Stimulated activated CD8-positive, alpha-beta memory T cell treated with anti-CD3 and anti-CD28 coated beads, Interleukin-7, amount 100 ng/mL, for 48 hours (primary cell): ENCODE data around the gene RWDD2A.
"Not testable (repeated sequence)": the region's sequence is repeated elsewhere in the genome, so short reads cannot be mapped to it uniquely, and the experiment has no call there.

Experiments
- DNase-seq, 2 donors: peaks; one replicate each; pipeline ENCODE4 v3.0.0-alpha.2; 2020; ENCODE audit warnings: low read depth in 1 of 2; ENCODE audit errors: extremely low read depth in 1 of 2

The RWDD2A gene

DNA sequence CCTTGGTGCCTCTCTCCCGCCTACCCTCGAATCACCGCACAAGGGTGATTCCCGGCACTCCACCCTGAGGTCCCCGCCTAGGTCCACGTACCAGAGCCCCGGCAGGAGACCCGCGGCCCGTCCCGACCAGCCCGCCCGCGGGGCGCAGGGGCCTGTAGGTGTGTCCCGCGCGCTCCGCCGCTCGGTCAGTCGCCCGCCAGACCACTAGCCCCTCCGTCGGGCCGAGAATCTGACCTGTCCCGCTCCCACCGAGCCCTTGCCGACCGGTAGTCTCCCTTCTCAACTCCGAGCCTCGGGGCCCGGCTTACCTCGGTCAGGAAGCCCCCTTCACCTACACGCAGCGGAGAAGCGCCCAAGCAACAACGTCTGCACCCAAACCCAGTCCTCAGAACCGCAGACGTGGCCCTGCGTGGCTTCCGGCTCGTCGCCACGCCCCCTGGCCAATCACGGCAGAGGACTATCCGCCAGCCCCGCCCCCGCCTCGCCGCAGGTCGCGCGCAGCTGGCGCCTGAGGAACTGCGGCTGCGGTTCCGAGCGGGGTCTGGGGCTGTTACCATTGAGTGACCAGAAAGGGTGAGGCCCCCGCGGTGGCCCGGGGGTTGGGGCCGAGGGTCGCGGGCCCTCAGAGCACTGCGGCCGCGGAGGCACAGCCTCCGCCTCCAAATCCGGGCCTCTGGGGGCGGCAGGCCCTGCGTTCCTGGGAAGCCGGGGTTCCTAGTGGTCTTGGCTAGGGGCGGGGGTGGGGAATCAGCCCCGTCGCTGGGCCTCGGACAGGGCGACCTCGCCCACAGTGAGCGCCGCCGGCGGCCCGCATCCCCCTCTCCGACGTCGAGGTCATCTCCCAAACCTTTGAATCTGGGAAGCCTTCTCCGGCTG, at the start of gene RWDD2A, which contains the start of gene PGM3:
Gene RWDD2A (plus strand): TSS at position 487 of the 876 bp plus-strand sequence. CDS start 1,095 bp downstream, outside the sequence.
Gene PGM3 (minus strand): TSS at position 395 of the 876 bp plus-strand sequence. CDS start 2,253 bp downstream, outside the sequence.
- DNase-seq, result peak; percentile 80 to 81

DNA sequence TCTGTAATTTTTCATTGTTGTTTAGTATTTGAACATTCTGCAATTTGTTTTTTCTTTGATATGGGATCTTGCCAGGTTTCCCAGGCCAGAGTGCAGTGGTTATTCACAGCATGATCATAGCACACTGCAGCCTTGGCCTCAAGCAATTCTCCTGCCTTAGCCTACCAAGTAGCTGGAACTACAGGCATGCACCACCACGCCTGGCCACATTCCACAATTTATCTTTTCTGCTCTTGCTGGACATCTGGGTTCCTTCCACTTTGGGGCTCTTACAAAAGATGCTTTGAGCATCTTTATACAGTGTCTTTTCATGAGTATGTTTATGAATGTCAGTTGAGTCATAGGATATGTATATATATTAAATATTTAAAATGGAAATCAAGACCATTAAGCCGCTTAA, 42.0 kb upstream of the RWDD2A start:
- DNase-seq, result no peak

DNA sequence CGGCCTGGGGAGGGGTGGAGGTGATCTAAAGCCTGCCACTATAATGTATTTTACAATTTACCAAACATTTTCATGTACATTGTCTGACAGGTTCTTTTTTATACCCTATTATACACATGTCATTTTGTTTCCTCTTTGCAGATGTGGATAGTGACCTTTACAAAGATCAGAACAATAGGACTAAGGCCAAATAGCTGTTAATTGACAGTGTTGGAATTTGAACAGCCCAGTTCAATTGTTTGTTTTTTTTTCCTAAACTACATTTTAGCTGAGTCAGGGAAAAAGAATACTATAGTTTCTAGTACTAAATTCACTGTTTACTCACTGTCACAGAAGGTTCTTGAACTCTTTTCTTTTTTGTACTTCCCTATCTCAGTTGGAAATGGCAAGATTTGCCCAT, 40.2 kb upstream of the RWDD2A start:
- no peak for DNase-seq

DNA sequence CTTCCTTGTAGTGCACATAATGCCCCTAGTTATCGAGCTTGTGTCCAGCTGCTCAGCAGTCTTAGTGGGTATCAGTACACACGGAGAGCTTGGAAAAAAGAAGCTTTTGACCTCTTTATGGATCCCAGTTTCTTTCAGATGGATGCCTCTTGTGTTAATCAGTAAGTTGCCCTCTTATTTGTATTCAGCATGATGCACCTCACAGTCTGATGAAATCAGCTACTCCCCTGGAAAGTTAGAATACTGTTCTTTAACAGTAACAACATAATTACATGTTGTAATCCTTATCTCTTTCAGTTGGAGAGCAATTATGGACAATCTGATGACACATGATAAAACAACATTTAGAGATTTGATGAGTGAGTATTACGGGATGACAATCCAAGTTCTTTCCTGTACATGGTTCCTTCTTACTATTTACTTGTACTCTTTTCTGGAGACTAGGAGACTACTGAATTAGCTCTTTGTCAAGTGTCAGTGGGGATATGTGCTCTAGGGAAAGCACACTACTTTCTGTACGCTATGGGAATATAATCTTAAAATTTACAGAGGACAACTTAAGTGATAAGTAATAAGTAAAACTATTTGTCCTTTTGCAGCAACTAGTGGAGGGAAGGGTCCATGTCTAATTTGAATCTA, 39.2 kb upstream of the RWDD2A start:
- DNase-seq, result no peak

DNA sequence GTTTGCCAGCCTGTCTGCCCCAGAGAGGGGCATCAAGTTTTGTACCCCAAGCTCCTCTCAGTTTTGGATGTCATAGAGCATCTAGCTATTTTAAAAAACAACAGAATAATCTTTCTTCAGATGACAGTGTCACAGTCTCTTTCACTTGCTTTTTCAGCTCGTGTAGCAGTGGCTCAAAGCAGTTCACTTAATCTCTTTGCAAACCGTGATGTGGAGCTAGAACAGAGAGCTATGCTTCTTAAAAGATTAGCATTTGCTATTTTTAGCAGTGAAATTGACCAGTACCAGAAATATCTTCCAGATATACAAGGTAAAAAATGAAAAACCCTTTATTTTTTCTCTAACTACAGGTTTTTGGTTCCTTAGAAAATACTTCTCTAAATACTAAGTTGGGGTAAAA, 37.4 kb upstream of the RWDD2A start:
- no peak for DNase-seq

DNA sequence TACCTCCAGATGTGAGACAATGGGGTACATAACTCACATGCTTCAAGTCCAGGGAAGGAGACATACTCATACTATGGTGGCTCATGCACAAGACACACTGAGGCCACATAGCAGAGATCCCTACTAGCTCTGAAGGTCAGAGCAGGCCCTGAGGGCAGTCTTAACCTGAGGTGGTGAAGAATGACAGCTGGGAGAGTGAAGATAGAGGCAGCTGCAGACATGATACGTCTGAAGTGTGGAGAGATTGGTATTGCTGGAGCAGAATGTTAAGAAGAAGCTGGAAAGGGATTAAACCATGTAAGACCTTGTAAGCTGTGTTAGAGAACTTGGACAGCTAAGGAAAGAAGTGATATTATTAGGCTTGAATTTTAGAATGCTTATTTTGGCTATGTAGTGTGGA, 33.0 kb upstream of the RWDD2A start:
- no peak for DNase-seq

DNA sequence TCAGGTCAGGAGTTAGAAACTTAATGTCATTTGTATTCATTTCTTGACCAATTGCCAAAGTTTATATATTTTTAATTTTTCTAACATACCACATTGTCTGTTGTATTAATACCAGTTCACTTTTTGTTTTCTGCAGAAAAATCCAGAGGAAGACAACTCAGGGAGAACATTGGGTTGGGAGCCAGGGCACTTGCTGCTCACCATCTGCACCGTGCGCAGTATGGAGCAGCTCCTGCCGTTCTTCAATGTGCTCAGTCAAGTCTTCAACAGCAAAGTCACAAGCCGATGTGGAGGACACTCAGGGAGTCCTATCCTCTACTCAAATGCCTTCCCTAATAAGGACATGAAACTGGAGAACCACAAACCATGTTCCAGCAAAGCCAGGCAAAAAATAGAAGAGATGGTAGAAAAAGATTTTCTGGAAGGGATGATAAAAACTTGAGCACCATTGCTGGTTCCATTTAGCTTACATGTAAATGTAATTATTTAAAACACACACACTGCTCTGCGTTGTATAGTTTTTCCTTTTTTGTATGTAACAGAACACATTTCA, 25.4 kb upstream of the RWDD2A start:
- no peak for DNase-seq

DNA sequence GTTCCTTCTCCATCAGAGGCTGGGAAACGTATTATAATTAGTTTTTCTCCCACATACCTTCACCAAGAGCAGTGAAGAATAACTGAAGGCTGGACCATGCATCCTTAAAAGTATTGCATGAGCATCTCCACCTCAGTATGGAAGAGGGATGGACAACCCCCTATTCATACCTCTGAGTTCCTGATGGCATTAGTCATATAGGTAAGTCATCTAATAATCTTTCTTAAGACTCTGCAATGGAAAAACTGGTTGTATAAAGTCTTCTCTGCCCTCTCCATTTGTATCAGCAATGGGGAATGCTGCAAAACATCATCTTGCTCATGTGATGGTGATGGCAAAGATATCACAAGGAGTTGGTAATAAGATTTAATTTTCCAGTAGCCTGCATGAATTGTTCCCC, 24.6 kb upstream of the RWDD2A start:
- no peak for DNase-seq

DNA sequence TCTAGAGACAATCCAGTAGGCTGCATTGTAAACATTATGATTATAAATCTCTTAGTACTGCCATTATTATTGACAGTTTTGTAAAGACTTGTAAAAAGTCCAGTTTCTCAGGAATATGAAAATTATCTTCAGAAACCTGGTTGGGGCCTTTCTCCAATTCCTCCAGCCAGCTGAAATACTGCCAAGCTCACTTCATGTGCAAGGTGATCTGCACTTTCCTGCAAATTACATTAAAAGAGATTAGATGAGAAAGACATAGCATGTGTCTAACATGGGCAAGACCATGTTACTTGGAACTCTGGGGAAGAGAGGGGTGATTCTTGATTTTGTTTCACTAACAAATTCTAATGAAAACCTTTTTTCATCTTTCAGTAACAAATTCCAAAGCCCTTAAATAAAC, 24.1 kb upstream of the RWDD2A start:
- DNase-seq, result no peak

DNA sequence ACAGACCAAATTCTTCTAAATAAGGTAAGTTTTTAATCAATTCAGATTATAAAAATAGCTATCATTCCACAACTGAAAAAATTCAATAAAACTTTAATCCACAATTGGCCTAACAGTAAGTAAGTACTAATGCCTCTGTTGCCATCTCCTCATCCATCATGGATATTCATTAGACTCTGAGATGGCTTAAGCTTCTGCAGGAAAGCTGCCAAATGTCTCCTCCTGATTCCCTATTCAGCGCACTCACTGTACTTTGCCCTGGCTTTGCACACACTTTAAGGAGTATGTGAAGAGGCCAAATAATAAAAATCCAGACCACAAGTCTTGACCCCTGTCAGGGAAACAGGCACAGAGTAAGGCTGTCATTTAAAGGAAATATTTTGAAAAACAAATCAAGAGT, 23.6 kb upstream of the RWDD2A start:
- no peak for DNase-seq

DNA sequence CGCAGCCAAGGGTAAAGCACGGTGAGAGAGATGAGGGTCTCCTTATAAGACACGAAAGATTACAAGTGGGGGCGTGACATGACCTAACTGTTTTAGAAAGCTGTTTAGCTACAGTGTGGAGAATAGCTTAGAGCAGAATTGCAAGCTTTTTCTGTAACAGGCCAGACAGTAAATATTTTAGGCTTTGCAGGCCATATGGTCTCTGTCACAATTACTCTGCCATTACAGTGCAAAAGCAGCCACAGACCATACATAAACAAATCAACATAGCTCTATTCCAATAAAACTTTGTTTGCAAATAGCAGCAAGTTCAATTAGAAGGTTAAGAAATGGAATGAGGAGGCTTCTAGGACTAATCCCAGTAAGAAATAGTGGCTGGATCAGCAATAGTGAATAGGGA, 16.9 kb upstream of the RWDD2A start:
- DNase-seq, result no peak

DNA sequence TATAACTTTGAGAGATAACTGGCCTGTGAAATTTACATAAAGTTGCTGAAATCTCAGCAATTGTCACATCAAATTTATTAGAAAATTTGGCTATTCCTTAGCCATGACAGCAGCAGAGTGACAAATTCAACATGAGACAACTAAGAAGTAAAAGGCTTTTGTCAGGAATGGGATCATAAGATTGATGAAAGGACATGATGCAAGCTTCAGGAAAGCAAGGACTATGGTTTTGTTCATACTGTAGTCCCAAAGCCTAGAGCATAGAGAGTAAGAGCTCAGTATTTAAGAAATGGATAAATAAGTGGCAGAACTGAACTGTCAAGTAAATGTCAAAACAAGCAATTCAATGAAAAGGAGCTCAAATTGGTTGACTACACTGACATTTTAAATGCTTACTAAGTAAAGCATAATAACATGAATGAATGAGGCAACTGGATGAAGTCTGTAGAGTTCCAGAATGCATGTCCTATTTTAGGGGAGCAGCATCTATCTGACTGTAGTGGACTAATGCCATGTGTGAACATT, 12.7 kb upstream of the RWDD2A start:
- DNase-seq, result no peak

DNA sequence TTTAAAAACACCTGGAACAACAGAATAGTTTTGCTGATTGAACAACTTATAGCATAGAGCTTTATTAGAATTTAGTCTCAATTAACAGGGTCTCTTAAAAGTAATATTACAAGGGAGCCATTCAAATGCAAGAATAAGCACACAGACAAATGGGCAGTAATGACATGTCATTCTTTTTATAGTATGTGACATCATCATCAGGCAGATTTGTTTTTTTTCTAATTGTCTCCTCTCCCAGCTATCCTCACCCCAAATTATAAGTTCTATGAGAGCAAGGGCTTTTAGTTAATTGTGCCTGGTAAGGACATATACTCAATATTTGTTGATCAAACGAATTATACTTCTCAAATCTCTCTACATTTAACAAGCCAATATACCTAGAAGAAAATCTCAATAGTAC, 11.0 kb upstream of the RWDD2A start:
- DNase-seq, result no peak

DNA sequence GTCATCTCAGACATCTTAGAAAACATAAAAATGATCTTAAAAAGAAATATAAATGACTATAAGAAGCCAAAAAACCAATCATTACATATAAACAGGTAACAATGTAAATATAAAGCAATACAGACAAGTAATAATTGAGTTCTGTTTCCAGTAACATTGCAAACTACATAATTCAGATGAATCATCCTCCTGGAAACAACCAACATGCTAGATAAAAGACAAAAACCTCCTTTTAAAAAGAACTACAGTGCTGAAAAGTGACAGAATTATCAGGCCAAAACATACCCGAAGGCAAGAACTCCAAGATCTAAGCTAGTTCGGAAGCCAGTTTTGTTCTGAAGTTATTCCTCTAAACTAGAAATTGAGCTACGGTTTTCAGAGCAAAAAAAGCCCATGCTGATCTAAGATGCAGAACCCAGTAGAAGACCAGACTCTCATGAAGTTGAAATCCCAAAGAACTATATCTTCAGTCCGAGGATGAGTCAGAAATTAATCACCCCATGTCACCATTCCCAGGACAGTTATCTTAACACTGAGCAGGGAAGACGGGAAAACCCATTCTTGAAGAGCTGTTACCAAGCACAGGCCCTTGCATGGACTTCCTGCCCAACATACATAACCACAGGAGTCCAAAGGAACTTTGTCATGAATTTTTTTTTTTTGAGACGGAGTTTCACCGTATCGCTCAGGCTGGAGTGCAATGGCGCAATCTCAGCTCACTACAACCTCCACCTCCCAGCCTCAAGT, 9.9 kb upstream of the RWDD2A start:
- DNase-seq, result no peak

DNA sequence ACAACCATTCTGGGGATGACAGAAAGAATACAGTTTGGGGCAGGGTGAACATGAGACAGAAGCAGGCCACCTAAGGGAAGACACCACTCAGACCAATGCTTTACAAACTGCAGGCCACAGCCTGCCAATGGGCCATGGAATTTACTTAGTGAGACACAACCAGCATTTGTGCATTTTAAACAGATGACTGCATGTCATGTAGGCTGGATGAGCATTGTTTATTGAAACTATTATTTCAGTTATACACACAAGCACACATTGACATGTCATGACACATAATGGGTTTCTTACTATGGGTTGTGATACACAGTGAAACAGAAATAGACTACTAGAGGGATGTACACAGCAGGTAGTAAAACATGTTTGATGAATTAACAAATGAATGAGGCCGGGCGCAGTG, 8.1 kb upstream of the RWDD2A start:
- DNase-seq, result no peak

DNA sequence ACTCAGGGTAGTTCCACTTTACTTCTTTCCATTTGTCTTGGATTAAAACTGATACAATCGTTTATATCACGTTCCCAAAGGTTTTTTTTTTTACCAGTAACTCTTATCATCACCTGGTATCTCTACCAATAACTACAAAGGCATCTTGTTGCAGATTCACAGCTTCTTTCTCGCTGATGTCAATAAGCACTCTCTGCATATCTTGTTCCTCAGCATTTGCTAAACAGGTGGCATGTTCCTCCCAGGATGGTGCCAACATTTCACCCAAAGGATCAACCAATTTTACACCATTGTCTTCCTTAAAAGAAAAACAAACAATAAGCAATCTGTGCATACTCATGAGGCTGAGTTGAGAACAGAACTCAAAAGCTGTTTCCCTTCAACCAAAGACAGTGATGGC, 4.7 kb upstream of the RWDD2A start:
- no peak for DNase-seq

DNA sequence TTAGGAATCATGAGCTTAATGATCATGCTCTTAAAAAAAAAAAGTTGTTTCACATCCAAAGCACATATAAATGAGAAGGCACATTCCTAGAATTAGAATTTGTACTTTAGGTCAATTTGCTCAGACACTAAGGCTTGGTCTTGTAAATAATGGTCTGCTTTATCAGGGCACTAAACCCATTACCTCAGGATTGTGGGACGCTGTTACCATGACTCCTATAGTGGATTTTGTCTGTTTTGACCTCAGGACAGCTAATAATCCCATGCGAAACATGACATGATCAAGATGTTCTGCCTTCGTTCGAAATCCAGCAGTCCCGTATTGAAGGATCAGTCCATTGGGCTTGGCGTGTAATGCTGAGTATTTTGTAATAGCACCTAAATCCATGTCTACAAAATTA, 2.5 kb upstream of the RWDD2A start:
- no peak for DNase-seq

DNA sequence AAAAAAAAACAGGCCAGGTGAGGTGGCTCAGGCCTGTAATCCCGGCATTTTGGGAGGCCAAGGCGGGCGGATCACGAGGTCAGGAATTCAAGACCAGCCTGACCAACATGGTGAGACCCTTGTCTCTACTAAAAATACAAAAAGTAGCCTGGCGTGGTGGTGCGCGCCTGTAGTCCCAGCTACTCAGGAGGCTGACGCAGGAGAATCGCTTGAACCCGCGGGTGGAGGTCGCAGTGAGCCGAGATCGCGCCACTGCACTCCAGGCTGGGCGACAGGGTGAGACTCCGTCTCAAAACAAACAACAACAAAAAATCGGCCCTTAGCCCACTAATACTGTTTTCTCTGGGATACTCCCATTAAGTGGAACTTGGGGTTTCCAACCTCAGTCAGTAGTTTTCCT, 1.2 kb upstream of the RWDD2A start:
- not testable (repeated sequence) for DNase-seq

DNA sequence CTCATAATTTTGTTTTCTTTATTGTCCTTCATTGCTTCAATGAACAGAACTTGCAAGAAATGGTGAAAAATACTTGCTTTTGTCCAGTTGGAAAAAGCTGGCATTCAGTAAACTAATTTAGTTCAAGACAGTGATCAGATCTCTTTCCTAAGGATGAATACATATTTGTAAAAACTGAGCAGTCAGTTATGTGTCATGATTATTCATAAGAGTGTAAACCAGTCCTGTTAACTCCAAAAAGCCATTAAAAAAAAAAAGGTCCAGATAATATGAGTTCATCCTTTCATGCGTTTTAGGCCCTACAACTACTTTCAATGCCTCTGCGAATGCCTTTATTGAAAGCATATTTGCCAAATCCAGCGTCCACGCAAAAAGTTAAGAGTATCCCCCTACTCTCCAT, 701 bp upstream of the RWDD2A start:
- no peak for DNase-seq

DNA sequence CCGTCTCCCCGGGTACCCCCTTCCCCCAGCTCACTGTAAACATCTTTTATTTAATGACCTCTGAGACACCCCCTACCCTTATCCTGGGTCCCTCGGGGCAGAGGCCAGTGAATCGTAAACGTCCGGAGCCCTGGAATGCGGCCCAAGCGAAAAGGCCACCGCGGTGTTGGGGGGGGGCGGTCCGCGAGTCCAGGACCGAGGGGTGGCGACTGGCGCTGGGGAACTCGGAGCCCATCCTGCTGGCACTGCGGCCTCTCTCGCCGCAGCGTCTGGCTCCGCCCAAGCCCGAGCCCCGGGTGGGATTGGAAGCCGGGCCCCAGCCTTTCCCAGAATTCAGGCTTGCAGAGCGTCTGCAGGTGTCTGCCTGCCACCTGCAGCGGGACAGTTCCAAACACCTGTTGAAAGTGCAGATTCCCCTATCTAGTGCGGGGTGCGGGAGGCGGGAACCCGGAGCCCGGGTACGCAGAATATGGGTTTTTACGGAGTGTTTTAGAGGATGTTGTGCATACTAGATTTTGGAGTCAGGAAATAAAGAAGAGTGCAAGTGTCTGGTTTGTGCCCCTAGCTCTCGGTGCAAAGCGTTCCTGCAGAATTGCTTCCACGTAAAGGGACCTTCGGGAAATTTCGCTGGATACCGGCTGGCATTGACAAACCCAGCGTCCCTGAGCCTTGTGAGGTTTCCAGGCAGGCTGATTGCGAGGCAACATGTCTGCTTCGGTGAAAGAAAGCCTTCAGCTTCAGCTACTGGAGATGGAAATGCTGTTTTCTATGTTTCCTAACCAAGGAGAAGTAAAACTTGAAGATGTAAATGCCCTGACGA, 800 bp downstream of the RWDD2A start:
- DNase-seq, result no peak
